NOMO-1 treated with DMSO at 0.1 percent for 48 hours (cell line): ENCODE results near the gene FAM32A.

Source experiments
- DNase-seq: peaks from one replicate; lab custom pipeline; 2025; ENCODE audit not compliant: unreplicated experiment; lab: John Stamatoyannopoulos, UW

FAM32A gene

DNA sequence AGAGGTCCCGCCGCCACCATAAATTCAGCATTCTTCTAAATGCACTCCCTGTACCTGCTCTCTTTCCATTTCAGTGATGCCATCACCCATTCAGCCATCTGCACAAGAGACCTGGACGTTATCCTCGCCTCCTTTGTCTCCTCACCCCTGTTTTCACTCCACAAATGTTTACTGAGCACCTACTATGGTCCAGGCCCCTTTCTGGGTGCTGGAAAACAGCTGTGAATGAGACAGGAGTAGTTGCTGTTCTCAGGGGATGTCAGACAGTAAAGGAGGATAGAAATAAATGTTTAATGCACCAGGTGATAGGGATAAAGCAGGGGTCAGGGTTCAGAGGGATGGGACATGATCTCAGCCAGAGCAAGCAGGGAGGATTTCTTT, 15.8 kb downstream of the FAM32A start:
- no peak for DNase-seq

DNA sequence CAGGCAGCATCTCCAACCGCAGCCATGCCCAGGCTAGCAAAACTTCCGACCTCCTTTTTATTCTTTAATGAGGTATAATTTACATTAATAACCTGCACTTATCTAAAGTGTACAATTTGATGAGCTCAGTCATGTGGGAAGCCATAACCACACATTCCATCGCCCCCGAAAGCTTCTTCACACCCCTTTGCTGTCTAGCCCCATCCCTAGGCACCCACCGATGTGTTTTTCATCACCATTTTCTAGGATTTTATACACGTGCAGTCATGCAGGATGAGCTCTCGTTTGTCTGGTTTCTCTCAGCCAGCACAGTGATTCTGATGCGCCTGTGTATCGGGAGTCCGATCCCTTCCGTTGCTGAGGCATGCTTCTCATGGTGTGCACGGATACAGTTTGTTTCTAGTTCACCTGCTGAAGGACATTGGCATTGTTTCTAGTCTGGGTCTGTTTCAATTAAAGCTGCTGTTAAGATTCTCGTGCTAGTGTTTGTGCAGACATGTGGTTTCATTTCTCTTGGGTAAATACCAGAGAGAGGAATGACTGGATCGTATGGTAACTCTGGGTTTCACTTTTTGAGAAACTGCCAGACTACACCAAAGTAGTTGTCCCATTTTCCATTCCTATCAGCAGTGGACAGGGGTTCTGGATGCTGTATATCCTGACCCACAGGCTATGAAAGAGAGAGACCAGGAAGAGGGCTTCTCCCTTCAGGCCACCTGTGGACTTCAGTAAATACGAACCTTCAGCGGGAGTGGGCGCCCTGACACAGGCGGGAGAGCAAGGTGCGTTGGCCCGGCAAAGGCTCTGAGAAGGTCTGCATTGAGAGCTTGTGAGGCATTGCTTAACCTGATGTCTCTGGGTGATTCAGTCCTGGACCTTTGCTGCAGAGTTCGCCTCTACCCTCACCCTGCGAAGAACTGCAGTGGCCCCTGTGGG, 17.4 kb downstream of the FAM32A start:
- no peak for DNase-seq

GRCh38 chr19:16203256-16204004, 18.2 kb downstream of the FAM32A start:
- no peak for DNase-seq

DNA sequence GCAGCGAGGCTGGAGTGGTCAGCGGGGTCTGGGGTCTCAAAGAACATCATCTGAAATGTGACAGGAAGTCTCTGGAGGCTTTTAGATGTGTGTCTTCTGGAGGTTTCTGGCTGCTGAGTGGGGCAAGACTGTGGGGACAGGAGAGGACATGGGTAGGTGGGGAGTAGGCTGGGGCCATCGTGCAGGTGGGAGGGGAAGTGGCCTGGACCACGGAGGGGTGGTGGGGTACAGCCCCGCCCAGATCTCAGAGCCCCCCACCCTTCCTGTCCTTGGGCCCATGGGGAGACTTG, 18.7 kb downstream of the FAM32A start:
- DNase-seq = no peak

DNA sequence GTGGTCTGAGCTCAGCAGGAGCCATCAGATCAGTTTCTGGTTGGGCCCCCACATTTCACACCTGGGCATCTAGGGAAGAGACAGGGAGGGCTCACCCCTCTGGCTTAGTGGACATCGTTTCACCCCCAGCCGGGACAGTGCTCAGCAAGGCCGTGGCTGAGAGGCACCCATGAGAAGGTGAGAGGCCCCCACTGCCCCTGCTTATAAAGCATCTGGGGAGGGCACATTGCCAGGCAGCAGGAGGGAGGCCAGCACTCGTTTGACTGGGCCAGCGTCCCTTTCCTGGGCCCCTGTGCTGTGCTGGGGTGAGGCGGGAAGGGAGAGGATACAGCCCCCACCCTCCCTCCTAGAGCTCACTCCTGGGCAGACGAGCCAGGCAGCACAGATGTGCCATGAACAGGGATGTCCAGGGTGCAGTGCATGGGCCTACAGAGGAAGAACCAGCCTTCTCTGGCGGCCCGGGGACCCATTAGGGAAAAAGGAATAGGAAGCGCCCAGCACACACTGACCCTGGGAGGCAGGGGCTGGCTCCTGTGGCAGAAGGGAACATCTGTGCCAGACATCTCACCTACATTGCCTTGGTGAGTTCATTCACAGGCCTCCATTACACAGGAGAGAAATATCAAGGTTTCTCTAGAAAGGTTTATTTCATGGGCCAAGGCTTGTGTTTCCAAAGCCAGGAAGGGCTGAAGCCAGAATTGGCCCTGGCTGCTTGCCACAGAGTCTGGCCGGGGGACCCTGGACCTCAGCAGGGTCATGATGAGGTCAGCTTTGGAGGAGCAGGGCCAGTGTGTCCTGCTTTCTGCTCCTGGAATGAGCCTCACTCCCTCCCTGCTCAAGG, 20.2 kb downstream of the FAM32A start:
- no peak for DNase-seq

- no peak for DNase-seq
These were observed 20.9 kb downstream of the FAM32A start for GRCh38 chr19:16206046-16206605.

DNA sequence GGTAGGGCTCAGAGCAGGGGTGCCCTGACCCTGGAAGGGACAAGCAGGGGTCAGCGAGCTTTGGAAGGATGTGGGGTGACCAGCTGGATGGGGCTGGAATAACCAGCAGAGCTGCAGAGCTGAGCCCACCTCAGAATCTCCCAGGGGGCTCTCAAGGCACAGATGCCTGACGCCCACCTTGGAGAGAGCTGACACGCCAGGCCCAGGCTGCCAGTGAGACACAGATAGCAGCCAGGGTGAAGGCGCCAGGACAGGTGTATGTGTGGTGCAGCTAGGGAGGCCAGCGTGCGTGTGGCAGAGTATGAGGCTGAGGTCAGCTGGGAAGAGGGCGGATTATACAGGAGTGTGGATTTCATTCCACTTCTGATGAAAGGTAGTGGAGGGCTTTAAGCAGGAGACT, 21.4 kb downstream of the FAM32A start:
- no peak for DNase-seq

DNA sequence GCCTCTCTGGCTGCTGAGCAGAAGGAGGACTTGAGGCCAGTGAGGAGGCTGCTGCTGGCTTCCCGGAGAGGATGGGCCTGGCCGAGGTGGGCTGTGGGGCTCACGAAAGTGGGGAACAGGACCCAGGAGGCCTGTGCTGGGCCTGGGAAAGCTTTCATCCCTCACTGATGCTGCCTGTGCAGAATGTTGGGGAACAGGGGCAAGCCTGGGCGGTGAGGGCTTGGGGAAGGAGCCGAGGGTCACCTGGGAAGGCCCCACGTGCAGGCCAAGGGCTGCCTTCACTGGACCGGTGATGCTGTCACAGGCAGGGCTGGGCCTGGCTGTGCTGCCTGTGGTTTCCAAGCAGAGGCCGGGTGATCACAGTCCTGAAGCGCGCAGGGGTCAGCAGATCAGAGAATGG, 21.9 kb downstream of the FAM32A start:
- no peak for DNase-seq

DNA sequence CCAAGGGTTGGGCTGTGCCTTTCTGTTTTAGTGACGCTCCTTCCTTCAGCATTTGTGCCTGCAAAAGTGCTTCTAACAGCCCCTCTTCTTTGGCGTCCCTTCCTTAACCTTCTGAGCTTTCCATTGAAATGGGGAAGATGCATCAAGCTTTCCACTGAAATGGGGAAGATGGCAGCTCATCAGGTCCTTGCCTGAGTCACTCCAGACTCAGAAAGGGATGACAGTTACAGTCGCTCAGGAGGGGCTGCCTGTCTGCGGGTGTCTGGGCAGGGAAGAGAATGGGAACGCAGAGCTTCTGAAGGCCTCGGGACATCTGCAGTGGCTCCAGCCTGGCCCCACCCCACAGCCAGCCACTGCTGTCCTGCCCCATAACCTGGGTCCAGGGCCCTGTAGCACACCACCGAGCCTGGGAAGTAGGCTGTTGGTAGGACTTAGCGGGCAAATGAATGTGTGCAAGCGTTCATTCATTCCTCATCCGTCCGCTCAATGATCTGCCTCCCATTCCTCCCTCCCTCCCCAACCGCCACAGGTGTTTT, 22.3 kb downstream of the FAM32A start:
- DNase-seq = no peak

GRCh38 chr19:16208064-16208759, 23.0 kb downstream of the FAM32A start:
- no peak for DNase-seq

GRCh38 chr19:16208847-16209665, 23.8 kb downstream of the FAM32A start:
- no peak for DNase-seq

- no peak for DNase-seq
These were observed 25.0 kb downstream of the FAM32A start for GRCh38 chr19:16210168-16210567.

DNA sequence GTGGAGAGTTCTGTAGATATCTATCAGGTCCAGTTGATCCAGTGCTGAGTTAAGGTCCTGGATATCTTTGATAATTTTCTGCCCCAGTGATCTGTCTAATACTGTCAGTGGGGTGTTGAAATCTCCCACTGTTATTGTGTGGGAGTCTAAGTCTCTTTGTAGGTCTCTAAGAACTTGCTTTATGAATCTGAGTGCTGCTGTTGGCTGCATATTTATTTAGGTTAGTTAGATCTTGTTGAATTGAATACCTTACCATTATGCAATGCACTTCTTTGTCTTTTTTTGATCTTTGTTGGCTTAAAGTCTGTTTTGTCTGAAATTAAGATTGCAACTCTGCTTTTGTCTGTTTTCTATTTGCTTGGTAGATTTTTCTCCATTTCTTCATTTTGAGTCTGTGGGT, 27.9 kb downstream of the FAM32A start:
- DNase-seq = no peak

DNA sequence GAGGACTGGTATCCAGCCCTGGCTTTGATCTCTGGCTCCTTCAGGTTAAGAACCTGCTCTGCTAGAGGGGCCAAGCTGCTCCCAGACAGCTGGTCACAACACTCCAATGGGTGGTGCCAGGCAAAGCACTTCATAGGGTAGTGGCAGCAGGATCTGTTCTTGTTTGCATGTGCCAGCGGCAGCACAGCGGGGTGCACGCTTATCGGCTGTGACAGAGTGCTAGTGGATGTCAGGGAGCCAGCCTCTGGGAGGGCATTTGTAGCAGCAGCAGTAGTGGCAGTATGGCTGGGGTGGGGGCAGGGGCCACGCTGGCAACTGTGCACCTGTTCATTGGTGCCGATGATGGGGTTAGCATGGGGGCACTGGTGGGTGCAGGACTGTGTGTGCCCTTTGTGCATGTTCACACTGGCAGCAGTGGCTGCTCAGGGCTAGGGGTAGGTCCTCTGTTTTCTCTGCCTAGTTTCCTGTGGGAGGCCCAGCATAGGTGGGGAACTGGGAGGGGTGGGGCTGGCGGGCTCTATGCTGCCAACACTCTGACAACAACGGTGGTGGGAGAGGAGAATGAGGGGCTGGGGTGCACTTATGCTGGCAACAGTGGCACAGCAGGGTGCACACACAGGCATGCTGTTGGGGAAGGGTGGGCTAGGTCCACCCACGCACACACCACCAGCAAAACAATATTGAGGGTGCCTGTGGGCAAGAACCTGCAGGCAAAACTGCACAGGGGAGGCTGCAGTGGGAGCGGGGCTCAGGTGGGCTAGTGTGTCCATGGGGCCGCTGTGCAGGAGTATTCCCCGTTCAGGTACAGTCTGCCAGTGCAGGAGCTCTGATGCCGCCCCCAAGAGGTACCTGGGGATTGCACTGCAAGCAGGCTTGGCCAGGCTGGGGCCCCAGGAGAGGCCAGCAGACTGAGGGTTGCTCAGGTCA, 31.8 kb downstream of the FAM32A start:
- DNase-seq = no peak

DNA sequence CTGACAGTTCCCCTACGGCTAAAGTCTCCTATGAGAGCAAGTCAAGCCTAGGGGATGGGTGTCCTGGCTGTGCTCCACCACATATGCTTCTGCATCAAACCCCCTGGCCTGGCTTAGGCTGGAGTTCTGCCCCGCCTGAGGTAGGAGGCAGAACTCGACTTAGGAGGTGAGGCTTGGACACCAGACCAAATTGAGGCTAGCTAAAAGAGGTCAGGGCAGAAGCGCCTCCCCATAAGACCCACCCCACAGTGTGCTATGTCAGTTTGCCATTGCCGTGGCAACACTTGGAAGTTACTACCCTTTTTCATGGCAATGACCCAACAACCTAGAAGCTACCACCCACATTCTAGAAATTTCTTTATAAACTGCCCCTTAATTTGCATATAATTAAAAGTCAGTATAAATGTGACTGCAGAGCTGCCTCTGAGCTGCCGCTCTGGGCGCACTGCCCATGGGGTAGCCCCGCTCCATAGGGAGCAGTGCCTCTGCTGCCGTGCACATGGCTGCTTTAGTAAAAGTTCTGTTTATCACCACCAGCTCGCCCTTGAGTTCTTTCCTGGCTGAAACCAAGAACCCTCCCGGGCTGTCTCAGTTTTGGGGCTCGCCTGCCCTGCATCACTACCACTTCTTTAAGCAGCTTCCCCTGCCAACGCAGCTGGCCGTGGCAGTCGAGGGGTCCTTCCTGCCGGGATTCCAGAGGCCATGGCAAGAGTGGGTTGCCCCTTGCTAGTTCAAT, 32.7 kb downstream of the FAM32A start:
- no peak for DNase-seq

GRCh38 chr19:16218851-16219250, 33.6 kb downstream of the FAM32A start:
- no peak for DNase-seq

DNA sequence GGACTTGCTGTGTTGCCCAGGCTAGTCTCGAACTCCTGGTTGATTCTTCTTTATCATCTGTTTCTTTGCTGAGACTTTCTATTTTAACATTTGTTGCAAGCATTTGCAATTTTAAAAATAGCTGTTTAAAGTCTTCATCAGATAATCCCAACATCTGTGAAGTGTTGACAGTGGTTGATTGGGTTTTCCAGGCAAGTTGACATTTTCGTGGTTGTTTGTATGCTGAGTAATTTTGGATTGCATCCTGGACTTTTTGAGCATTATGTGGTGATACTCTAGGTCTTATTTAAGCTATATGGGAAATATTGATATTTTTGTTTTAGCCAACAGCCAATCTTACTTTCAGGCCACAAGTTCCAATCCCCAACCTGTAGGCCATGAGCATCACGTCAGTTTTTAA, 37.6 kb downstream of the FAM32A start:
- no peak for DNase-seq

DNA sequence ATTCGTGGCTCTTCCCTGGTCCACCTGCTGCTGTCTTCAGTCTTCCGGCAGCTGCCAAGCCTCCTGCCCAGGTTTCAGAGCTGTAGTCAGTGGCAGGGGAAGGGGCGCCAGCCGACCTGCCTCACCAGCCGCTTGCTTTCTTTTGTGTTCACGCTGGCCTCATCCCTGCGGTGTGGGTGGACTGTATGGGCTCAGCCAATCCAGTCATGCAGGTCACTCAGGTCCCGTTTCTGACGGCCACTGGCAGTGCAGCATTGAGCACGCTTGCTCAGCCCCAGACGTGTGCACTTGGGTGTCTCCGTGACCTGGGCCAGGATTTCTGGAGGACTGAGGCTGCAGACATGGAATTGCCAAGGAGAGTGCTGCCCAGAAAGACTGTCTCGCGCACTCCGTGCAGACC, 38.5 kb downstream of the FAM32A start:
- no peak for DNase-seq
